Esophagus squamous epithelium (tissue), 4 donors: Measurements from ENCODE around the gene MBOAT1.

ENCODE experiments used
- CTCF ChIP-seq, 6 experiments: fragments of 450-650 bp in 4 of 6; fragments of 200-600 bp in 2 of 6; sonication (generic) in 2 of 6; IDR thresholded peaks; one replicate each; pipeline ENCODE4 v1.5.1; 2016 to 2019; ENCODE audit warnings: antibody characterized with exemption in 6 of 6, mild to moderate bottlenecking in 4 of 6, moderate library complexity in 4 of 6
- POLR2A ChIP-seq, 4 donors: fragments of 450-650 bp; IDR thresholded peaks; one replicate each; pipeline ENCODE4 v1.6.1; 2017; ENCODE audit warnings: antibody characterized with exemption in 4 of 4, mild to moderate bottlenecking in 4 of 4, moderate library complexity in 3 of 4

GRCh38 chr6:20170455-20171148 lies 41.7 kb downstream of the MBOAT1 start:
- no peak for TF ChIP-seq CTCF (IDR thresholded peaks at IDR 0.05)
- TF ChIP-seq POLR2A (IDR thresholded peaks at IDR 0.05): no peak
